Keratinocyte (primary cell): ENCODE results near the gene CTCFL. TPM values are rescaled to one million over a fixed set of nuclear protein-coding genes. Genes with fewer than 3 reads are reported as not detected.

Experiments
- DNase-seq: peaks from one replicate; pipeline ENCODE4 v3.0.0-alpha.2; 2011; ENCODE audit warnings: low read depth, missing footprints, low spot score
- FAIRE-seq: peaks from 2 replicates; lab custom pipeline; 2011; peaks lifted over from hg19 to GRCh38; lab: Jason Lieb, UNC
- H2AFZ ChIP-seq: 2 replicates; pipeline ENCODE4 v1.6.0; 2012; ENCODE audit warnings: low read length, control low read depth, inconsistent platforms; ENCODE audit not compliant: control insufficient read depth
- H3K27ac ChIP-seq: 2 replicates; pipeline ENCODE4 v1.5.1; 2011; ENCODE audit warnings: low read length; ENCODE audit not compliant: control insufficient read depth, insufficient read depth
- H3K27me3 ChIP-seq: 3 replicates; pipeline ENCODE4 v1.6.0; 2011; ENCODE audit warnings: low read length; ENCODE audit not compliant: control insufficient read depth, insufficient read depth; ENCODE audit errors: extremely low read depth
- H3K36me3 ChIP-seq, 2 experiments: 2 replicates in 1 of 2; 3 replicates in 1 of 2; pipeline ENCODE4 v1.5.1; 2011; ENCODE audit warnings: low read length in 2 of 2, mild to moderate bottlenecking in 1 of 2; ENCODE audit not compliant: control insufficient read depth in 2 of 2, insufficient read depth in 2 of 2; ENCODE audit errors: extremely low read depth in 1 of 2
- H3K4me1 ChIP-seq: 3 replicates; pipeline ENCODE4 v1.5.1; 2011; ENCODE audit warnings: low read length; ENCODE audit not compliant: control insufficient read depth, insufficient read depth; ENCODE audit errors: extremely low read depth
- H3K4me2 ChIP-seq: 3 replicates; pipeline ENCODE4 v1.6.0; 2011; ENCODE audit warnings: low read depth, low read length; ENCODE audit not compliant: control insufficient read depth, insufficient read depth; ENCODE audit errors: extremely low read depth
- H3K4me3 ChIP-seq, 3 experiments: fragments of 200-600 bp in 1 of 3; sonication (generic) in 1 of 3; 2 replicates in 2 of 3; 3 replicates in 1 of 3; pipeline ENCODE4 v1.5.1; 2011 to 2016; ENCODE audit warnings: low read length in 3 of 3, mild to moderate bottlenecking in 3 of 3, control low read depth in 2 of 3, inconsistent platforms in 1 of 3, low read depth in 1 of 3, mixed read lengths in 1 of 3, mixed run types in 1 of 3, moderate library complexity in 1 of 3; ENCODE audit not compliant: control insufficient read depth in 2 of 3, insufficient read depth in 2 of 3; ENCODE audit errors: extremely low read depth in 1 of 3
- H3K79me2 ChIP-seq: 2 replicates; pipeline ENCODE4 v1.6.0; 2012; ENCODE audit warnings: low read length; ENCODE audit not compliant: control insufficient read depth, insufficient read depth
- H3K9ac ChIP-seq: 3 replicates; pipeline ENCODE4 v1.6.0; 2011; ENCODE audit warnings: low read length; ENCODE audit not compliant: control insufficient read depth, insufficient read depth; ENCODE audit errors: extremely low read depth
- H3K9me1 ChIP-seq: 3 replicates; pipeline ENCODE4 v1.6.0; 2011; ENCODE audit warnings: low read length; ENCODE audit not compliant: control insufficient read depth, insufficient read depth; ENCODE audit errors: extremely low read depth
- H3K9me3 ChIP-seq: 2 replicates; pipeline ENCODE4 v1.5.1; 2012; ENCODE audit warnings: low read depth, low read length; ENCODE audit not compliant: control insufficient read depth
- H4K20me1 ChIP-seq: 3 replicates; pipeline ENCODE4 v1.6.0; 2011; ENCODE audit warnings: low read length; ENCODE audit not compliant: control insufficient read depth, insufficient read depth; ENCODE audit errors: extremely low read depth
- CTCF ChIP-seq, 3 experiments: IDR thresholded peaks in 1 of 3; conservative IDR thresholded peaks in 1 of 3; optimal IDR thresholded peaks in 1 of 3; 2 replicates in 2 of 3; 3 replicates in 1 of 3; pipeline versions ENCODE3 to v1.5.1; 2011; ENCODE audit warnings: low read length in 3 of 3, mild to moderate bottlenecking in 3 of 3, moderate library complexity in 2 of 3, control low read depth in 1 of 3, inconsistent platforms in 1 of 3; ENCODE audit not compliant: insufficient read depth in 2 of 3; ENCODE audit errors: extremely low read depth in 1 of 3
- EZH2 ChIP-seq: IDR thresholded peaks from one replicate; pipeline ENCODE4 v1.6.1; 2012; ENCODE audit warnings: inconsistent platforms, mild to moderate bottlenecking, low read length, moderate library complexity
- dilution Hi-C: fragments of 300-500 bp; cut with MboI; formaldehyde crosslinking; loops from one replicate; pipeline ENCODE4 v1.7.0; 2020; ENCODE audit warnings: low sequenced_read_pairs; ENCODE audit not compliant: extremely low pct_ligation_motif_present
- polyA plus RNA-seq, 5 experiments: library from polyadenylated mRNA; depleted of rRNA in 3 of 5; stranded (reverse) in 3 of 5; stranded (forward) in 1 of 5; unstranded in 1 of 5; fragments of >200 nt; gene quantifications; 1 replicate in 1 of 5; 2 replicates in 3 of 5; 3 replicates in 1 of 5; pipeline versions ENCODE4 v1.2.1 to v1.2.3, GENCODE V29; 2011 to 2012; ENCODE audit warnings: missing spikeins in 2 of 5, low read depth in 1 of 5, low replicate concordance in 1 of 5

The CTCFL gene
- polyA plus RNA-seq, 1 donor (not counting 4 experiments of a cell fraction or from before 2014, with no cell fraction given), result not detected

- Histone ChIP-seq H3K9me1 (no peaks in the 10 kb centered on the region), H3K9ac (no peak overlapping the region), H3K27ac (no peak overlapping the region), H3K4me3 (no peak overlapping the region), H4K20me1 (no peaks in the 10 kb centered on the region), H3K4me1 (no peaks in the 10 kb centered on the region), H3K9me3 (no peaks in the 10 kb centered on the region), H3K79me2 (no peaks in the 10 kb centered on the region), H2AFZ (no peak overlapping the region), H3K4me2 (no peak overlapping the region), H3K27me3 (peaks cover 6% of the 10 kb centered on the region), H3K36me3 (no peaks in the 10 kb centered on the region)
- dilution Hi-C loops, result no loop called here
- DNase-seq, result no peak
- no peak for TF ChIP-seq EZH2
- no peak for TF ChIP-seq CTCF (optimal IDR thresholded peaks at IDR 0.05 in 1 of 3, IDR thresholded peaks at IDR 0.05 in 1 of 3, conservative IDR thresholded peaks at IDR 0.05 in 1 of 3; ENCODE audit: extremely low read depth in 1 of 3, insufficient read depth in 2 of 3, low read length in 3 of 3)
- no peak for FAIRE-seq
Observed at GRCh38 chr20:57525328-57526086, 567 bp upstream of the CTCFL start.

GRCh38 chr20:57523782-57524181 is 1.2 kb downstream of the CTCFL start:
- no peak for DNase-seq
- Histone ChIP-seq H3K4me1 (no peaks in the 10 kb centered on the region), H3K9me3 (no peaks in the 10 kb centered on the region), H3K9ac (no peak overlapping the region), H3K27ac (no peak overlapping the region), H3K9me1 (no peaks in the 10 kb centered on the region), H3K36me3 (no peaks in the 10 kb centered on the region), H3K4me3 (no peak overlapping the region), H3K27me3 (peaks cover 10% of the 10 kb centered on the region), H3K4me2 (no peak overlapping the region), H4K20me1 (no peaks in the 10 kb centered on the region), H3K79me2 (no peaks in the 10 kb centered on the region), H2AFZ (no peak overlapping the region)
- TF ChIP-seq CTCF (optimal IDR thresholded peaks at IDR 0.05 in 1 of 3, IDR thresholded peaks at IDR 0.05 in 1 of 3, conservative IDR thresholded peaks at IDR 0.05 in 1 of 3; ENCODE audit: extremely low read depth in 1 of 3, insufficient read depth in 2 of 3, low read length in 3 of 3) (no peak), EZH2 (no peak)
- dilution Hi-C loops, result no loop called here
- no peak for FAIRE-seq
